Adrenal gland (tissue), 5 donors: ENCODE measurements around the gene KDM4C.

Source experiments
- CTCF ChIP-seq, 6 experiments: fragments of 450-650 bp in 4 of 6; fragments of 200-600 bp in 2 of 6; sonication (generic) in 1 of 6; IDR thresholded peaks; 1 replicate in 5 of 6; 2 replicates in 1 of 6; pipeline versions ENCODE4 v1.5.1 to v1.8.0; 2016 to 2021; ENCODE audit warnings: antibody characterized with exemption in 6 of 6, mild to moderate bottlenecking in 2 of 6, moderate library complexity in 1 of 6
- POLR2A ChIP-seq, 2 donors: fragments of 450-650 bp; IDR thresholded peaks; one replicate each; pipeline ENCODE4 v1.6.1; 2017; ENCODE audit warnings: antibody characterized with exemption in 2 of 2, mild to moderate bottlenecking in 2 of 2, moderate library complexity in 1 of 2
- donor health status: DM: no; HTN: no; CAD: no.

- TF ChIP-seq CTCF (IDR thresholded peaks at IDR 0.05) (no peak), POLR2A (IDR thresholded peaks at IDR 0.05) (no peak)
Measured at GRCh38 chr9:6712041-6712440, 45.7 kb upstream of the KDM4C start.
